OCI-LY1 (cell line): ENCODE results near the gene FCN3.
A peak's percentile ranks its signal among the peaks of the same experiment; 100 is the strongest.

Experiments
- CTCF ChIP-seq: fragments of 200-600 bp; sonication (generic), shearing (Covaris generic); IDR thresholded peaks from 2 replicates; pipeline ENCODE4 v1.5.1; 2017; ENCODE audit warnings: mild to moderate bottlenecking, antibody characterized with exemption, low read length, moderate library complexity, mixed read lengths
- EZH2 ChIP-seq: fragments of 200-600 bp; sonication (generic), shearing (Covaris generic); IDR thresholded peaks from 2 replicates; pipeline ENCODE4 v1.8.0; 2017; ENCODE audit warnings: borderline replicate concordance, mixed run types, mild to moderate bottlenecking, antibody characterized with exemption, low read length, moderate library complexity, mixed read lengths

DNA sequence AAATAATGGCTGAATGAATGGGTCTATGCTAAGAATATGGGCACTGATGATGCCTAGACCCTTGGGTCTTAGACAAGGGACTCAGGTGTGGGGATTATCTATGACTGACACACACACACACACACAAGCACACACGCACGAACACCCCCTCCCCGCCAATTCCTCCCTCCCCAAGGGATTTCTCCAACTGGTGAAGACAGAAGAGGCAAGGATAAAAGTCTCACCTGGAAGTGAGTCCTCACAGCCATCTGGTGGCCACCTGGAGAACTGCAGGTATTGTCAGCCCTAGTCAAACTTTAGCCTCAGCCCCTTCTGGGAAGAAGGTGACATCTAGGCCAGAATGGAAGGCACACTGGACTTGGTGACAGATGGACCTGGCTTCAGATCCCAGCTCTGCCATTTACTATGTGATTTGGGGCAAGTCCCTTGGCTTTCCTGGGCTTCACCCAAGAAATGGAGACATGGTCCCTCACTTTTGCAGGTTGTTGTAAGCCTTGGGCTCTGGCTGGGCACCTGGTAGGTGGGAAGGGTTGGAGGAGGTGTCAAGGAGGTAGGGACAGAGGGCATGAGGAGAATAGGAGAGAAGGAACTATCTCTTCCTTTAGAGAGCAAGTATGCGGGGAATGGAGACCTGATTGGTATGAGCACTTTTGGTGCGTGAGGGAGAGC is 13.8 kb upstream of the FCN3 start:
- TF ChIP-seq EZH2 (no peak), CTCF (peak; percentile 97)
